Fibroblast of gingiva (primary cell): ENCODE measurements around the gene PLEKHG5.
"Not testable (repeated sequence)": the region's sequence is repeated elsewhere in the genome, so short reads cannot be mapped to it uniquely, and the experiment has no call there.

Experiments used
- DNase-seq: peaks from one replicate; pipeline ENCODE4 v3.0.0-alpha.2; 2011; ENCODE audit warnings: low read depth

Gene PLEKHG5

DNA sequence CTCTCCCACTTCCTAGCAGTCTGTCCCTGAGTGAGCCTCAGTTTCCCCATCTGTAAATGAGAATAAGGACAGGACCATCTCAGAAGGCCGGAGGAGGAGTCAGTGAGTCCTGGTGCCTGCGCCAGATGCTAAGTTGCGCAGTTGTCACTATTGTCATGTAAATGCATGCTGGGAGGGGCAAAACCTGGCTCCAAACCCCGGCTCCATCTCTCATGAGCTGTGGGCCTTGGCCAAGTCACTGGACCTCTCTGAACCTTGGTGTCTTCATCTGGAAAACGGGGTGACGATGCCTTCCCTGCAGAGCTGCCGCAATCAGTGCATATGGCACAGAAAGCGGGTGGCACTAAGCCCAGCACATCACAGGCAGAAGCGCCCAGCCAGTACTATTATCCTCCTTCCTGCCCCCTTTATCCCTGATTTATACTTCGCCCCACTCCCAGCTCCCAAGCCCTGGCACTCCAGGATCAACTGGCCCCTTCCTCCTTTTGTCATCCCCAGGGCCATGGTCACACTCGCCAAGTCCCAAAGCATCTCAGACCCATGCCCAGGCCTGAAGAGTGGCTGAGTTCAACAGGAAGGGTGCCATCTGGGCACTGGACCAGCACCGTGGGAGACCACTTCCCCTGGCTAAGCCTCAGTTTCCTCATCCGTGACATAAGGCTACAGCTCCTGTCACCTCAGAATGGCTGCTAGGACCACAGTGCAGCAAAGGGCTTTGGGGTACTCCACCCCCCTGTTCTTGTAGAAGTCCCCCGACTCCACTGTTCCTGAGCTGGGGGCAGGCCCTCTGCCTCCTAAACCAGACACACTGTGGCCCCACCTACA, 4.3 kb upstream of the PLEKHG5 start:
- no peak for DNase-seq

GRCh38 chr1:6495041-6495441, 3.6 kb upstream of the PLEKHG5 start:
- DNase-seq, result no peak

DNA sequence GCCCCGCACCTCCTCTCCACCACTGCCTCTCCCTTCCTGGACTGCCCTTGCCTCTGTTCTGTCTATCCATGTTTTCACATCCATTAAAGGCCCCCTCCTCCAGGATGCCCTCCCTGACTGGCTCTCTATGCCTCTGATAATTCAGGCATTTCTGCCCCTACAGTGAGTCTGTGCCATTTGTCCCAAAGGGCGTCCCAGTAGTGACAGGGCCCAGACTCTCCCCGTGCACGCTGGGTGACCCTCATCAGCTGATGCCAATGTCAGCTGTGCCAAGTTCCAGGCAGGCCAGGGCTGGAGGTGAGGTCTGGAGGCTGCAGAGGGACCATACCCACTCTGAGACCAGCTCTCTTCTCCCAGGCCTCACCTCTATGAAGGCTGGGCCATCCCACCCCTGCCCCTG, 3.2 kb upstream of the PLEKHG5 start:
- DNase-seq, result no peak

GRCh38 chr1:6493834-6494223, 2.4 kb upstream of the PLEKHG5 start:
- DNase-seq, result not testable (repeated sequence)

DNA sequence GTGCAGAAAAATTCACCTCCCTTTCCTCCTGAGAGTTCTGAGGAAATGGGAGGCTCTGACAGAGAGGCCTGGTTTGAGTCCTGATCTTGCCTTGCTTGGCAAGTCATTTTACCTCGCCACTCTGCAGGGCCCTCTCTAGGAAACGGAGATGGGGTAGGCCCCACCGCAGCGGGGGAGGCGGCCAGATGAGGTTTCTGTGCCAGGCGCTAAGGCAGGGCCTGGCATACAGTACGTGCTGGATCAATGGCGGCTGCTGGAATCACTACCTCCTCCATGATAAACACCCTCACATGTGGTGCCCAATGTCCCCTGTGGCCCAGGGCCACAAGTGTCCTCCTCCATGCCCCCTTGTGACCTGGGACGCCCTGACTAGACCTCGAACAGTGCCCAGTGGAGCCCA, 499 bp upstream of the PLEKHG5 start:
- DNase-seq, result no peak

GRCh38 chr1:6491081-6491449, 402 bp downstream of the PLEKHG5 start:
- no peak for DNase-seq

DNA sequence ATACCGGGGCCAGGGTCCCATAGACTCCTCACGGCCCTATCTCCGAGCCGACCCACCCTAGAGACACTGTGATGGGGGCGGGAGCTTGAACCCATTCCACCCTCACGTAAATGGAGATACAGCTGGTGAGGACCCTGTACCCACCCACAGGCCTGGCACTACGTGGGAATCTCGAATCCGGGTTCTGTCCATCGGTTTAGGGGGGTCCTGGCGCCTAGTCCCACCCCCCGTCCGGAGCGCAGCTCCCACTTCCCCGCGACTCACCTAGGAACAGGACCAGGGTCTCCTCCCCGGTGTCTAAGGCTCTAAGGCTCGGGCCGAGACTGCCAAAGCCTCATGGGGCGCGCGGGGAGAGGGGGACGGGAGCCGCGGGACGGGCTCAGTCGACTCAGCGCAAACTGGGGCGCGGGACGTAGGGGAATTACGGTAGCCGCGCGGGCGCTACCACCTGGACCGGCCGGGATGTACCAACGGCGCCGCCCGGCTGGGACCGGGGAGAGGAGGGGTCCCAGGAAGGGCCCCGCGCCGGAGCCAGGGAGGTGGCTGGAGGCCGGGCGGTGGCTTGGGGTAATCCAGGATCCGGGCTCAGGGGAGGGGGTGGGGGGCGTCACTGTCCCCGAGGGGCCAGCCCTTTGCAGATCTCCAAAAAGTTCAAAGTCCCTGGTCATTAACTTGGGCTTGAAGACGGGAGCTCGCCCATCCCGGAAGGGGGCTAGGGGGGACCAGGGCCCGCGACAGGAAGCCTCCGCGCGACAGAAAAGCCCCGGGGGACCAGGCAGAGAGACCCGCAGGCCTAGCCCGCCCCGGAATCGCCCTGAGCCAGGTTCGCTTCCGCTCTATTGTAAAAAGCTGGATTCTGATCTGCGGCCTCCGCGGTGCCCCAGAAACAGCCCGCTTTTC, 1.0 kb downstream of the PLEKHG5 start:
- DNase-seq, result peak; percentile 70

- DNase-seq, result peak; percentile 52
Measured at GRCh38 chr1:6489799-6490180, 1.7 kb downstream of the PLEKHG5 start.

DNA sequence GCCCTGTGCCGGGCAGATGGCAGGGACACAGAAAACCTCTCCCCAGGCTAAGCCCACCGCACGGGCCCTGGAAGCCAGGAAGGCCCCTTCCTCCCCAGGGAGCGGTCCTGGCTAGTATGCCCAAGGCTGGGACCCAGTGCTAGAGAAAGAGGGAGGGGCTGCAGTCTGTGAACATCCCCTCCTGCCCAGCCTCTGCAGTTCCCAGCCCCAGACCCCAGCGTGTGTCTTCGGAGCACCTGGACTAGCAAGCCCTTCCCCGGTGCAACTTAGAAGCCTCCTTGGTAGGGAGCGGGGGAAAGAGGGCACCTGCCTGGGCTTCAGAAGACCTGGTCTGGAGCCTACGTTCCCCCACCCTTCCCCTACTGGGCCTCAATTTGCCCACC, 2.1 kb downstream of the PLEKHG5 start:
- no peak for DNase-seq

GRCh38 chr1:6488602-6489382, 2.7 kb downstream of the PLEKHG5 start:
- no peak for DNase-seq

DNA sequence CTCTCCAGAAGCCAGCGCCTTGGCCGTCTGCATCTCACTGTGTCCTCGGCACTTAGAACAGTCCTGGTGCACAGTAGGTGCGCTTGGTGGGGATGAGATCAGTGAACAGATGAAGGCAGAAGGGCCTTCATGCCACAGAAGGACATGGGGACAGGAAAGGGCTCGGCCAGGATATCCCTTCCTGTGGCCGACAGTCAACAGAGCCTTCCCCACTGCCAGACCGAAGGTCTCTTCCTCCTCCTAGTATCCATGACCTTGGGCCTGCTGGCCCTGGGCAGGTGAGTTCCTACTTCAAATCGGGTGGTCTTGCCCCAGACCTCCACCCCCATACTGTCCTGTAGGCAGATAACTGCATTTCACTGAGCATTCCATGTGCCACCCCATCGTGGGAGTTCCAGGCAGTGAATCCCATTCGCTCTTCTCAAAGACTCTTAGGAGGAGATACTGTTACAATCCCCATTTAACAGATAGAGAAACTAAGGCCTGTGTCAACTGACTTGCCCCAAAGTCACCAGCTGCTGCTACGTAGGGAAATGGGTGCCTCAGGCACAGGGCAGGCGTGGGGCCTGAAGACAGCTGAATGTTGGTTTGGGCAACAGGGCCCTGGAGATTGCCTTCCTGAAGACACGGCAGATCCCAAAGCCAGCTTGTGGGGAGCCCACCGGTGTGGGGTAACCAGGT, 3.5 kb downstream of the PLEKHG5 start:
- DNase-seq, result no peak

GRCh38 chr1:6486433-6487011, 4.9 kb downstream of the PLEKHG5 start:
- peak; percentile 66 for DNase-seq

- DNase-seq, result no peak
Measured at GRCh38 chr1:6485168-6486101, 6.0 kb downstream of the PLEKHG5 start.

GRCh38 chr1:6484826-6485167, 6.7 kb downstream of the PLEKHG5 start:
- DNase-seq, result no peak

DNA sequence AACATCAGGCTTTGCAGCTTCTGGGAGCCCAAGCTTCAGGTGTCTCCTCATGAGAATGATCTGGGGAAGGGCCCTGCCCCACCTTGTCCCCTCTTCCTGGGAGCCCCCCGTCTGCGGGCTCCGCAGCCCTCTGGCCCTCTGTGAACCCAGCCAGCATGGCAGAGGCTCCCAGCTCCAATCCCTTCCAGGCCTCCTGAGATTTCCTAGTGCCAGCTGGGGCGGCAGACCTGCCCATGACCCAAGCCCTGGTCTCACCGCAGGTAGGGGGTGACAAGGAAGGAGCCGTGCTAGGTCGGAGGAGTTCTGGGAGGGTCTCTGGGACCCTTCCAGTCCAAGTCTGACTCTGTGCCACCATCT, 7.7 kb downstream of the PLEKHG5 start:
- DNase-seq, result no peak

GRCh38 chr1:6483017-6483760, 8.3 kb downstream of the PLEKHG5 start:
- DNase-seq, result no peak

DNA sequence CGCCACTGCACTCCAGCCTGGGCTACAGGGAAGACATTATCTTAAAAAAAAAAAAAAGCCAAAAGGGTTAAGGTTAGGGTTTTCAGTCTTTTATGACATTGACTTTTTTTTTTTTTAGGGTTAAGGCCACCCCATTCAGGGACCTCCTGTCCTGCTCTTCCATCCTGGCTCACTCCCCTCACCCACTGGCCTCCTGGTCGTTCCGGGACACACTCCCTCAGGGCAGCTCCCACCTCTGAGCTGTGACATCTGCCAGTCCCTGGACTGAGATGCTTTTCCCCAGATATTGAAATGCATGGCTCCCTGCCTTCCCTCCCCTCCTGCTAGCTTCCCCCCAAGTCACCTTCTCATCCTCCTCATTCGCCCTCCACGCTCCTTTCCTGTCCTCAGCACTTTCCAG, 9.6 kb downstream of the PLEKHG5 start:
- no peak for DNase-seq

DNA sequence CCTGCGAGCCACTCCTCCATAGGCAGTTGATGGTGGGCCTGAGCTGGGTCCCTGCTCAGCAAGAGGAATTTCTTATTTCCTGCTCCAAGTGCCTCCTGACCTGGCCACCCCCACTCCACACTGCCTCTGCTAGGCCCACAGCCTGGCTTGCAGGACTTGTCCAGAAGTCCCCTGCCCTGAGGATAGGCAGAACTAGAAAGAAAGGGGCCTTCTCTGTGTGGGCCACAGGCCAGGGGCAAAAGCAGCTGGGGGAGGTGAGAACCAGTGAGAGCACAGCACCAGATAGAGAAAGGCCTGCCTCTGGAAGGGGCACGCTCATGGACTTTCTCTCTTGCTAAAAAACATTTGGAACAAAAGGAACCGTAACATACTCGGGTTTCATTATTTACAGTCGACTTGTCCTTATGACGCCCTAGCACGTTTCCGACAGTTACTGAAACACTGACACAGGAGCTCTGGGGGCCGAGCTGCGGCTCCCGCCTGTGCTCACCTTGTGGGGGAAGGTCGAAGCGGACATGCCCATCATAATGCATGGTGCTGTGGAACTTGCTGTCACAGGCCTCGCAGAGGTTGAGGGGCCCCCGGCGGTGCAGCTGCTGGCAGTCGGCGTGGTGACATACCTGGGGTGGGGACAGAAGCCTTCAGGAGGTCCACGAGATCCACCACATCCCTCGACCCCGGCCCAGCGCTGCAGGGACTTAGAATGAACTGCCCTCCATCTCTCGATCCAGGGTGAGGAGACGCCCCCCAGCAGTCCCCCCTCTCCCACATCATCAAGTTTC, 14.2 kb downstream of the PLEKHG5 start:
- DNase-seq, result no peak

DNA sequence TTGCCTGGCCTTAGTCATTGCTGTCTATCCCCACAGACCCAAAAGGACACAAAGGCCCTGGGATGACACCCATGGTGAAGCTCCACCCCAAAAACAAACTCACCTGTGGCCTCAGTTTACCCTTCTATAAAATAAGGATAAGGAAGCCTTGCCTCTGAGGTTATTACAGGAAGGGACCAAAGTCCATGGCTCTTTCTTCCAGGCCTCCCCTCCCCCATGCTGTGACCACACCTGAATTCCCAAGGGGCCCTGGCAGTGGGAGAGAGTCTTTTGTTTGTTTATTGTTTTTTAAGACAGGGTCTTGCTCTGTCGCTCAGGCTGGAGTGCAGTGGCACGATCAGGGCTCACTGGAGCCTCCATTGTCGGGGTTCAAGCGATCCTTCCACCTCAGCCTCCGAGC, 15.0 kb downstream of the PLEKHG5 start:
- no peak for DNase-seq
